ENCODE measurements around the gene TRIM49B.
"Not testable (repeated sequence)": the region's sequence is repeated elsewhere in the genome, so short reads cannot be mapped to it uniquely, and the experiment has no call there.

The TRIM49B gene, protein sequence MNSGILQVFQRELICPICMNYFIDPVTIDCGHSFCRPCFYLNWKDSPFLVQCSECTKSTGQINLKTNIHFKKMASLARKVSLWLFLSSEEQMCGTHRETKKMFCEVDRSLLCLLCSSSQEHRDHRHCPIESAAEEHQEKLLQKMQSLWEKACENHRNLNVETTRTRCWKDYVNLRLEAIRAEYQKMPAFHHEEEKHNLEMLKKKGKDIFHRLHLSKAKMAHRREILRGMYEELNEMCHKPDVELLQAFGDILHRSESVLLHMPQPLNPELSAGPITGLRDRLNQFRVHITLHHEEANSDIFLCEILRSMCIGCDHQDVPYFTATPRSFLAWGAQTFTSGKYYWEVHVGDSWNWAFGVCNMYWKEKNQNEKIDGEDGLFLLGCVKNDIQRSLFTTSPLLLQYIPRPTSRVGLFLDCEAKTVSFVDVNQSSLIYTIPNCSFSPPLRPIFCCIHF

DNA sequence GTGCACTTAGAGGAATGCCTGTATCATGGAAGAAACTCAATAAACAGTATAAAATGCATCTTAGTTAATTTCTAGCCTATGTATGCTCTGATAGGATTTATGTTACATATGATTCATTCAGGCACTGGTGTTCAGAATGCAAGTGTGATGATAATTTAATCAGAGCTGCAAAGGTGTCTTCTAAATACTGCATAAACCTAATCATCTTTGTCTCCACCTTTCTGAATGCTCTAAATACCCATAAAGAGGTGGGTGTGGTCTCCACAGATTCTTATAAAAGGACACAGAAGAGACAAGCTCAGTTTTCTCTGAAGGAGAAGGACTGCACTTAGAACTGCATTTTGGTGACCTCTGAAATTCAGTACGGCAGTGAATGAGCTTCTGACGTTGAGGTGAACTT is at the start of gene TRIM49B:
TSS of gene TRIM49B (plus strand) at position 301 of the 400 bp plus-strand sequence. CDS start 2,777 bp downstream, outside the sequence.
- not testable (repeated sequence) for DNase-seq

- not testable (repeated sequence) for DNase-seq
These were observed 44.8 kb upstream of the TRIM49B start, which contains the start of gene TRIM51G for GRCh38 chr11:48983785-48984184. Gene TRIM51G (minus strand): TSS chr11:48983885. CDS start chr11:48981695, 2,190 bp downstream.

DNA sequence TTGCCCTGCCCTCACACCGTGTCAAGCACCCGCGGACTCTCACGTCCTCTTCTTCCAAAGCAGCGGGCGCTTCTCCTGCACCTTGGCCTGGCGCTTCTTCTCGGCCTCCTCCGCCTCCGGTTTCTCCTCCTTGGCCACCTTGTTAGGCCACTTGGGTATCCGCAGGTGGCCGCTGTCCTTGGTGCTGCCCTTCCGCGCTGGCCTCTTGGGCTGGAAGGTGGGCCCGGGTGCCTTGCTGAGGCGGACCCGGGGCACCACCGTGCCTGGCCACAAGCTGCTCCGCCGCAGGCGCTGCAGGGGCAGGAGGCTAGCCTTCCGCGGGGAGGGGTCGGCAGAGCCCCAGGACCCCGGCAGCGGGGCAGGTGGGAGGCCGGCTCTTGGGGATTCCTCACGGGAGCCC is 19.6 kb downstream of the TRIM49B start:
- DNase-seq: not testable (repeated sequence)

DNA sequence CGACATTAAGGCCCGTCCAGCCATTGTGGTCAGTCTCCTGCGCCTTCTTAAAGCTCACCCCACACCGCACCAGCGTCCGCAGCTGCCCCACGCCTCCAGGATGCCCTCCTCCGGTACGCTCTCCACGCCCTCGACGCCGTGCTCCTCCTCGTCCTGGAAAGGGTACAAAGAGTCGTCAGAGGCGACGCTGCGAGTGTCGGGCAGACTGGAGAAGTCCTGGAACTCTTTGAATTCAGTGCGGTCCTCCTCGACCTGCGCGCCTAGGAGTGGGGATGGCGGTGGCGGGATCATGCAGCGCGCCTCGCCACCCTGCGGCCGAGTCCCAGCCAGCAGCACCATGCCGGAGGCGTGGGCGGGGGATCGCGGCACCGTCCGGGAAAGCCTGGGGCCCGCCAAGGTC is 21.2 kb downstream of the TRIM49B start:
- DNase-seq: not testable (repeated sequence)

DNA sequence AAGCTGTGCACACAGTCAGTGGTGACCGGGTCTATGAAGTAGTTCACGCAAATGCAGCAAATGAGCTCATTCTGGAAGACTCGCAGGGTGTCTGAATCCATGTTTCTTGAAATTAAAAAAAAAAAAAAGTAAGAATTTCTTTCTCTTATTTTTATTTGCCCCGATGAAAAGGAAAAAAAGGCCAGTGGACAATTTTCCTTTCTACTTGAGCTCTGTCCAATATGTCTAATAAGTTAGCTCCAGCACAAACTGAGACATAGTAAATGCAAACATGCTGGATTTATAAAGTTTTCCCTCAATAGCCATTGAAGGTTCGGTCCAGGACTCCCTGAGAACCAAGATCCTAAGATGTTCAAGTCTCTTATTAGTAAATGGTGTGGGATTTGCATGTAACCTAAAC is 30.4 kb downstream of the TRIM49B start, which contains the start of gene TRIM64C:
TSS of gene TRIM64C (minus strand) at position 101 of the 400 bp plus-strand sequence. CDS start at position 101, 0 bp downstream.
- not testable (repeated sequence) for DNase-seq

GRCh38 chr11:49069897-49070296 is 41.3 kb downstream of the TRIM49B start:
- DNase-seq: not testable (repeated sequence)

Measured in NCI-H187 treated with DMSO at 0.1 percent for 48 hours (cell line).